ENCODE results near the gene SLC9B1.
"Not testable (repeated sequence)": the region's sequence is repeated elsewhere in the genome, so short reads cannot be mapped to it uniquely, and the experiment has no call there.

DNA sequence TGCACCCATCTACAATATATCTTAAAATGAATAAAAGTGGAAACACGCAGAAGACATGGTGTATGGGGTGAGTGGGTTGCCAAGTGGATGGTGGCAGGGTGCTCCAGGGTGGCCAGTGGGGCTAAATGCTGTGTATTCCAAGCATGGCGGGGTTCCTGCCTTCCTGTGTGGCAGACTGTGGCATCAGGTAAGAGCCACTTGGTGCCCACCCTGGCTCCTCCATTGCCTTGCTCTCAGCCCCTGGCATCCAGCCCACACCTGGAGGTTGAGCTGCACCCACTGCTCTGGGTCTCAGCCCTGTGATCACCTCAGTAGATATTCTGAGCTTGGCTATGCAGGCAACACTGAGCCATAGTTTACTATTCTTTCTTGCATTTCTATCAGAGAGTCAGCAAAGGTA lies 57.7 kb downstream of the SLC9B1 start:
- TF ChIP-seq CTCF (optimal IDR thresholded peaks at IDR 0.05 in 1 of 3, IDR thresholded peaks at IDR 0.05 in 1 of 3, conservative IDR thresholded peaks at IDR 0.05 in 1 of 3; ENCODE audit: extremely low read depth in 1 of 3, insufficient read depth in 2 of 3, low read length in 3 of 3); EZH2 (IDR thresholded peaks at IDR 0.05; ENCODE audit: low read length): not testable (repeated sequence)
